GM10248 (cell line): ENCODE data around the gene METRN.

Source experiments
- CTCF ChIA-PET: fragments of 300-600 bp; sonication (Branson Sonifier 250); formaldehyde crosslinking; extraction: SDS; loops from one replicate; lab custom pipeline; 2021; ENCODE audit warnings: antibody characterized with exemption; lab: Yijun Ruan, JAX
- POLR2A ChIA-PET: fragments of 350-650 bp; sonication (Branson Sonifier 250); formaldehyde crosslinking; extraction: SDS; loops from one replicate; lab custom pipeline; 2020; ENCODE audit warnings: antibody characterized with exemption; lab: Yijun Ruan, JAX
- DNase-seq: peaks from one replicate; pipeline ENCODE4 v3.0.0; 2012; ENCODE audit errors: extremely low spot score
- CTCF ChIP-seq: IDR thresholded peaks from 2 replicates; pipeline ENCODE4 v1.5.1; 2012; ENCODE audit warnings: mild to moderate bottlenecking, low read depth; ENCODE audit errors: extremely low read depth, missing control alignments, control extremely low read depth

Gene METRN

DNA sequence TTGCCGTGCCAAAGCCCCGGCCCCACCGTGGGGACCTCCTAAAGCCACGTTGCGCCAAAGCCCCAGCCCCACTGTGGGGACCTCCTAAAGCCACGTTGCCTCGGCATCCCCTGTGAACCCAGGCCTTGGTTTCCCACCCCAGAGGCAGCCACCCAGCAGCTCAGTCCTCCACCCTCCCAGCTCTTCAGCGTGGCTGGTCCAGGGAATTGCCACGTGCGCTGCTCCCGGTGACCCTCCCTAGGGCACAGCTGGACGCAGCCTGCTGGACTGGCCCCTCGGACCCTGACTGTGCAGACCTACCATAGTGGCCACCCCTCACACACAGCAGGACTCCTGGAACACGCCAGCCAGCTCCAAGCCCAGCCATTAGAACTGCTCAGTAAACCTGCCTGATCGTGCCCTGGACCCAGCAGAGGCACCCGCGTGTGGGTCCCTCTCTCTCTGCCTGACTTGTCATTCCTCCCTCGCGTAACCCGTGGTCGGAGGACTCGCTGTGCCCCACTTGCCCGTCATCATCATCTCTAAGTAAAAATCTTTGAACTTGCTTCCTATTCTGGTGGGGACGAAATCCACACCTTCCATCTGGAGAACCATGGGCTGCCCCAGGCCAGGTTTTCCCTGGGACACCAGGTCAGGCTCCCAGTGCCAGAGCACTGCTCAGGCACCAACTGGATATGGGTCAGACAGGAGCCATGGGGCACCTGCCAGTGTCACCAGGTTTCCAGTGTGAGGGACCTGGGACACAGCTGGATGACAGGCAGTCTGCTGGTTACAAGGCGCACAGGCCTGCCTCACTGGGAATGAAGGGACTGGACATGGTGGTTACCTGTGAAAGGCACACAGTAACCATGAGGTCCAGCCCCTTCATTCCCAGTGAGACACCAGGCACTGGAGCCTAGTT lies 20.3 kb downstream of the METRN start:
- CTCF ChIA-PET = interaction anchor here (1.9 to 5.2 kb wide), 5 partner anchors 12 to 50 kb away, joined by 7 to 31 read pairs (median 9); partner anchors contain the start of genes ANTKMT and METRN
- no peak for DNase-seq
- POLR2A ChIA-PET = interaction anchor here (0.9 to 1.5 kb wide), 3 partner anchors 8 to 1230 kb away, joined by 3 to 5 read pairs (median 3); partner anchors contain the start of genes CCDC78, HAGHL and RPS2
- no peak for TF ChIP-seq CTCF

GRCh38 chr16:735982-736453 lies 21.1 kb downstream of the METRN start:
- CTCF ChIA-PET = interaction anchor here (1.9 to 5.2 kb wide), 5 partner anchors 12 to 49 kb away, joined by 7 to 31 read pairs (median 9); partner anchors contain the start of genes ANTKMT and METRN
- TF ChIP-seq CTCF = no peak
- POLR2A ChIA-PET = interaction anchor here (0.9 to 1.5 kb wide), 3 partner anchors 9 to 1229 kb away, joined by 3 to 5 read pairs (median 3); partner anchors contain the start of genes CCDC78, HAGHL and RPS2
- peak; percentile 62 for DNase-seq

DNA sequence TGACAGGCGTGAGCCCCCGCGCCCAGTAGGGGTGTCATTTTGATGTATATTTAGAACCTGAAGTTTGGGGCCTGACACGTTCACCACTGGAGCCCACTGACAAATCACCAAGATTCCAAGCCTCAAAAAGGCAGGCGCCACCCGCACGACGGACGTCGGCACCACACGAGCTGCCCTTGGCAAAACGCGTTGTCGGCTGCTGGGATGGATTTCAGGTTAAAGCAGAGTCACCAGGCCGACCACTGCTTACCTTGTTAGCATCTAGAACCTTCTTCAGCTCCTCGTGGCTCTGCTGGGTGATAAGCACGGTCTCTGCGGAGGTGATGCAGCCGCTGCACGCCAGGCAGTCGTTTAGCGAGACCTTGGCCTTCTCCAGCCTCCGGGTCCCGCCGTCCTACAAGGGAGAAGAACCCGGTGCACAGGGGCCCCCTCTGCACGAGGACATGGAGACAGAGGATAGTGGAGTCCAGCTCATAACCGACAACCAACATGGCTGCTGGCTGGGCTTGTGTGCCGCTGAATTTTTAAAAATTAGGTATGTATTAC lies 22.1 kb downstream of the METRN start:
- ChIA-PET CTCF (interaction anchor here (1.9 to 5.2 kb wide), 5 partner anchors 13 to 48 kb away, joined by 7 to 31 read pairs (median 9); partner anchors contain the start of genes ANTKMT and METRN), POLR2A (interaction anchor here (1.5 kb wide), 1 partner anchor 10 kb away, joined by 5 read pairs; the partner anchor contains the start of genes CCDC78 and HAGHL)
- TF ChIP-seq CTCF = no peak
- DNase-seq = no peak

- POLR2A ChIA-PET = no interaction called here
- no peak for DNase-seq
- CTCF ChIA-PET = interaction anchor here (0.7 to 5.0 kb wide), 12 partner anchors 8 to 64 kb away, joined by 3 to 15 read pairs (median 6); partner anchors contain the start of genes CHTF18, METRN and RPUSD1
- TF ChIP-seq CTCF = no peak
Measured at GRCh38 chr16:739560-740458, 24.9 kb downstream of the METRN start.

- POLR2A ChIA-PET = no interaction called here
- no peak for DNase-seq
- CTCF ChIA-PET = interaction anchor here (0.7 to 5.0 kb wide), 12 partner anchors 9 to 64 kb away, joined by 3 to 15 read pairs (median 6); partner anchors contain the start of genes CHTF18, METRN and RPUSD1
- no peak for TF ChIP-seq CTCF
Measured at GRCh38 chr16:740459-740763, 25.5 kb downstream of the METRN start.
